ENCODE measurements around the gene SPINK4. TPM values are rescaled to one million over a fixed set of nuclear protein-coding genes. Genes with fewer than 3 reads are reported as not detected.

SPINK4 gene
- total RNA-seq, 1 donor from 2014 or later = not detected

GRCh38 chr9:33246269-33246860, 6.4 kb downstream of the SPINK4 start:
- Mint-ChIP-seq H3K9me3 (no peaks in the 10 kb centered on the region), H3K27me3 (peaks cover 4% of the 10 kb centered on the region), H3K36me3 (peaks cover 8% of the 10 kb centered on the region), H3K4me3 (no peak overlapping the region), H3K4me1 (ENCODE audit: unreplicated experiment) (no peaks in the 10 kb centered on the region), H3K27ac (no peak overlapping the region)
- no peak for TF ChIP-seq CTCF (conservative IDR thresholded peaks at IDR 0.05)
- no peak for DNase-seq (ENCODE audit: extremely low spot score, unreplicated experiment)

GRCh38 chr9:33248606-33249005, 8.6 kb downstream of the SPINK4 start:
- Mint-ChIP-seq H3K4me1 (ENCODE audit: unreplicated experiment) (no peaks in the 10 kb centered on the region), H3K27me3 (no peaks in the 10 kb centered on the region), H3K4me3 (no peak overlapping the region), H3K27ac (no peak overlapping the region), H3K9me3 (no peaks in the 10 kb centered on the region), H3K36me3 (peaks cover 8% of the 10 kb centered on the region)
- TF ChIP-seq CTCF (conservative IDR thresholded peaks at IDR 0.05) = no peak
- DNase-seq (ENCODE audit: extremely low spot score, unreplicated experiment) = no peak

- Mint-ChIP-seq H3K36me3 (peaks cover 8% of the 10 kb centered on the region), H3K27ac (no peak overlapping the region), H3K27me3 (no peaks in the 10 kb centered on the region), H3K9me3 (no peaks in the 10 kb centered on the region), H3K4me1 (ENCODE audit: unreplicated experiment) (no peaks in the 10 kb centered on the region), H3K4me3 (no peak overlapping the region)
- TF ChIP-seq CTCF (conservative IDR thresholded peaks at IDR 0.05) = no peak
- no peak for DNase-seq (ENCODE audit: extremely low spot score, unreplicated experiment)
These were observed 9.2 kb downstream of the SPINK4 start for GRCh38 chr9:33249087-33249658.

- no peak overlapping the region for H3K27ac Mint-ChIP-seq
- DNase-seq (ENCODE audit: extremely low spot score, unreplicated experiment) = no peak
- no peaks in the 10 kb centered on the region for H3K4me1 Mint-ChIP-seq (ENCODE audit: unreplicated experiment)
- H3K4me3 Mint-ChIP-seq = no peak overlapping the region
- H3K9me3 Mint-ChIP-seq = no peaks in the 10 kb centered on the region
- peaks cover 8% of the 10 kb centered on the region for H3K36me3 Mint-ChIP-seq
- no peak for TF ChIP-seq CTCF (conservative IDR thresholded peaks at IDR 0.05)
- H3K27me3 Mint-ChIP-seq = no peaks in the 10 kb centered on the region
These were observed 10.0 kb downstream of the SPINK4 start for GRCh38 chr9:33249983-33250382.

GRCh38 chr9:33250458-33250995, 10.6 kb downstream of the SPINK4 start:
- no peak for DNase-seq (ENCODE audit: extremely low spot score, unreplicated experiment)

More at GRCh38 chr9:33250458-33250995, 10.6 kb downstream of the SPINK4 start:
- H3K4me1 Mint-ChIP-seq (ENCODE audit: unreplicated experiment) = no peaks in the 10 kb centered on the region
- no peaks in the 10 kb centered on the region for H3K9me3 Mint-ChIP-seq
- H3K36me3 Mint-ChIP-seq = peaks cover 9% of the 10 kb centered on the region
- no peaks in the 10 kb centered on the region for H3K27me3 Mint-ChIP-seq
- H3K27ac Mint-ChIP-seq = no peak overlapping the region
- H3K4me3 Mint-ChIP-seq = no peak overlapping the region
- TF ChIP-seq CTCF (conservative IDR thresholded peaks at IDR 0.05) = no peak

Data from type B pancreatic cell (in vitro differentiated cells).